Gastroesophageal sphincter (tissue), 3 donors: ENCODE data around the gene ADD2.

Experiments
- CTCF ChIP-seq, 4 experiments: fragments of 200-600 bp in 2 of 4; fragments of 450-650 bp in 2 of 4; sonication (generic) in 1 of 4; IDR thresholded peaks; one replicate each; pipeline ENCODE4 v1.5.1; 2017 to 2019; ENCODE audit warnings: antibody characterized with exemption in 4 of 4, mild to moderate bottlenecking in 2 of 4, moderate library complexity in 2 of 4
- EP300 ChIP-seq: sonication (generic); formaldehyde crosslinking; IDR thresholded peaks from one replicate; pipeline ENCODE4 v1.6.1; 2017; ENCODE audit warnings: antibody characterized with exemption, mild to moderate bottlenecking
- POLR2A ChIP-seq, 2 donors: fragments of 450-650 bp; IDR thresholded peaks; one replicate each; pipeline ENCODE4 v1.6.1; 2017; ENCODE audit warnings: antibody characterized with exemption in 2 of 2, mild to moderate bottlenecking in 2 of 2, moderate library complexity in 1 of 2

DNA sequence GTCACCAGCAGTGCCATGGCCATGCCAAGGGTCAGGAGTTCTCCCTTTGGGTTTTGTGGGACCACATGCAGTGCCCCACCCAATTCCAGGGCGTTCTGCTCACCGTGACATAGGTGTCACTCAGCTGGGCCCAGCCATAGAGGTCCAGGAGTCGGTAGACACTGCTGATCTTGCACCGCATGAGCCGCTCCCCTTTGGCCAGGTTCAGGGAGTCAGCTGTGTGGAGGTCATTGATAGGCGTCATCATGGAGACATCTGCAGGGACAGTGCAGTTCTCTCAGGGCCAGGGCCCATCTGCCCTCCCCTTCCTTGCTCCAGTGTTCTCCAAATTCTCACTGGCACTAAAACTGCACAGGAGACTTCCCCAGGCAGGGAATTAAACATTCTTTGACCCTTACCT is 71.9 kb downstream of the ADD2 start:
- TF ChIP-seq EP300 (no peak), CTCF (IDR thresholded peaks at IDR 0.05) (no peak), POLR2A (IDR thresholded peaks at IDR 0.05) (no peak)
